ENCODE data around the gene HYAL1. TPM values are rescaled to one million over a fixed set of nuclear protein-coding genes. Genes with fewer than 3 reads are reported as not detected.

Gene HYAL1
- total RNA-seq, 1 donor from 2014 or later = 0.22 TPM

DNA sequence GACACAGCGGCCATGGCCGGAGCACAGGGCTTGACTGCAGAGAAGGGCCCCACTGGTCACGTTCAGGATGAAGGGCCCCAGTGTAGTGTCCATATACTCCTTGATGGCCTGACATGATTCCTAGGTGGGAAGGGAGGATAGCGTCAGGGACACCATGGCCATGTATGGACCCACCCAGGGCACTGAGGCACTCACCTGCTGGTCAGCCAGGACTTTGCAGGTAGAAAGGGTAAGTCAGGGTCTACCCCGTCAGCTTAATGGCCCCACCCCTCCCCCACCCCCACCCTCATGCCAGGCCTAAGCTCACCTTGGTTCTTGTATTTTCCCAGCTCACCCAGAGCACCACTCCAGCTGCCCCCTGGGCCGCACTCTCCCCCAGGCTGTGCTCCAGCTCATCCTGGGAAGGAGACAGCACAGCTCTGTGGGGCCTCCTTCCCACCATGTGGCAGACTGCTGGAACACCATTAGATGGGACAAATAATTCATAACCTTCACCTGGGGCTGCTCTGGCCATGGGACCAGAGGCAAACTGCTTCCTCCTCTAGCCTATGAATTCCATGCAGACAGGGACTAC lies 2.6 kb downstream of the HYAL1 start:
- H3K36me3 Mint-ChIP-seq (ENCODE audit: low read depth) = no peaks in the 10 kb centered on the region
- TF ChIP-seq, protein P1, sequence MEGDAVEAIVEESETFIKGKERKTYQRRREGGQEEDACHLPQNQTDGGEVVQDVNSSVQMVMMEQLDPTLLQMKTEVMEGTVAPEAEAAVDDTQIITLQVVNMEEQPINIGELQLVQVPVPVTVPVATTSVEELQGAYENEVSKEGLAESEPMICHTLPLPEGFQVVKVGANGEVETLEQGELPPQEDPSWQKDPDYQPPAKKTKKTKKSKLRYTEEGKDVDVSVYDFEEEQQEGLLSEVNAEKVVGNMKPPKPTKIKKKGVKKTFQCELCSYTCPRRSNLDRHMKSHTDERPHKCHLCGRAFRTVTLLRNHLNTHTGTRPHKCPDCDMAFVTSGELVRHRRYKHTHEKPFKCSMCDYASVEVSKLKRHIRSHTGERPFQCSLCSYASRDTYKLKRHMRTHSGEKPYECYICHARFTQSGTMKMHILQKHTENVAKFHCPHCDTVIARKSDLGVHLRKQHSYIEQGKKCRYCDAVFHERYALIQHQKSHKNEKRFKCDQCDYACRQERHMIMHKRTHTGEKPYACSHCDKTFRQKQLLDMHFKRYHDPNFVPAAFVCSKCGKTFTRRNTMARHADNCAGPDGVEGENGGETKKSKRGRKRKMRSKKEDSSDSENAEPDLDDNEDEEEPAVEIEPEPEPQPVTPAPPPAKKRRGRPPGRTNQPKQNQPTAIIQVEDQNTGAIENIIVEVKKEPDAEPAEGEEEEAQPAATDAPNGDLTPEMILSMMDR (IDR thresholded peaks at IDR 0.05) = no peak
- peaks cover 24% of the 10 kb centered on the region for H3K4me1 Mint-ChIP-seq (ENCODE audit: low read depth)
- no peaks in the 10 kb centered on the region for H3K27me3 Mint-ChIP-seq (ENCODE audit: low read depth)
- no peak for DNase-seq (ENCODE audit: low spot score)
- no peaks in the 10 kb centered on the region for H3K9me3 Mint-ChIP-seq (ENCODE audit: low read depth)
- H3K4me3 Mint-ChIP-seq (ENCODE audit: unreplicated experiment) = peak overlapping the region; percentile 98
- peak overlapping the region; percentile 97 for H3K27ac Mint-ChIP-seq (ENCODE audit: unreplicated experiment)

DNA sequence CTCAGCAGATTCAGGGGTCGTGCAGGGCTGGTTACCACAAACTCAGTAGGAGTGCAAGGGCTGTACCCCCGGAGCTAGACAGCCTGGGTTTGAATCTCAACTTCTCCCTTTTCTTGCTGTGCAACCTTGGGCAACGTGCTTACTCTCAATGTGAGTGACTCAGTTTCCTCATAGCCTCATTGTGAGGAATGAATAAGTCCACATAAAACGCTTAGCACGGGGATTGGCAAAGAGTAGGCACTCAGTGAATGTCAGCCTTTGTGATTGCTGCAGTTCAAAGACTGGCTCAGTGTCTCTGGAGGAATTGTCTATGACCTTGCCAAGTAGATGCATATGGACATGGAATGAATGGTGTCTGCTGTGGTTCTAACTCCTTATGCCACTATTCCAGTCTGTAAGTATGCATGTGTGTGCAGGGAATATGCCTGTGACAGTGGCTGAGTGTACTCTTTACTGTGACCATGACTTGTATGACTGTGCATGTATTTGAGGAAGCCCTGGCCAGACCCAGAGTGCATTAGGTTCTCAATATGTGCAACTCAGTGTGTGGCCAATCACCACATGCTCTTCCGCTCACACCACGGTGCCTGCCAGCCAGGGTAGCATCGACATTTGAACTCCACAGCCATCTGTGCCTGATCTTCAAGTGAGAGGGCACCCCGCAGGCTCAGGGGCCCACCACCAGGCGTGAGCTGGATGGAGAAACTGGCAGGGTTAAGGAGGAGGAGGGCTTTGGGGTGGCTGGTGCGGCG lies 3.3 kb downstream of the HYAL1 start:
- peak overlapping the region; percentile 97 for H3K27ac Mint-ChIP-seq (ENCODE audit: unreplicated experiment)
- H3K4me3 Mint-ChIP-seq (ENCODE audit: unreplicated experiment) = peak overlapping the region; percentile 98
- H3K36me3 Mint-ChIP-seq (ENCODE audit: low read depth) = no peaks in the 10 kb centered on the region
- DNase-seq (ENCODE audit: low spot score) = no peak
- no peaks in the 10 kb centered on the region for H3K9me3 Mint-ChIP-seq (ENCODE audit: low read depth)
- TF ChIP-seq, protein P1 (IDR thresholded peaks at IDR 0.05) = no peak
- peaks cover 24% of the 10 kb centered on the region for H3K4me1 Mint-ChIP-seq (ENCODE audit: low read depth)
- no peaks in the 10 kb centered on the region for H3K27me3 Mint-ChIP-seq (ENCODE audit: low read depth)

DNA sequence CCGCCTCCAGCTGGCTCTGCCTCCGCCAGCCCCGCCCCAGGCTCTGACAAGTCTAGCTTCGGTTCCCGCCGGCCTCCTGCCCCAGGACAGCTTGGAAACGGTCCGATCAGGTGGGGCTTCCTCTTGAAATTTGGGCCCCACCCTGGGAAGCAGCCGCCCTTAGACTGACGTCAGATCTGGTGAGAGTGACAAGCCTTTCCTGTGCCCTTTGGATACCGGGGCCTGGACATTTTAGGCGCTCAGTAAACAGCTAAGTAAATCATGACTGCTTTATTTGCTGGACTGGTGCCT lies 3.8 kb downstream of the HYAL1 start:
- Mint-ChIP-seq H3K9me3 (ENCODE audit: low read depth) (no peaks in the 10 kb centered on the region), H3K27me3 (ENCODE audit: low read depth) (no peaks in the 10 kb centered on the region), H3K36me3 (ENCODE audit: low read depth) (no peaks in the 10 kb centered on the region), H3K4me1 (ENCODE audit: low read depth) (peaks cover 24% of the 10 kb centered on the region), H3K4me3 (ENCODE audit: unreplicated experiment) (peak overlapping the region; percentile 98), H3K27ac (ENCODE audit: unreplicated experiment) (peak overlapping the region; percentile 97)
- TF ChIP-seq, protein P1 (IDR thresholded peaks at IDR 0.05) = no peak
- no peak for DNase-seq (ENCODE audit: low spot score)

DNA sequence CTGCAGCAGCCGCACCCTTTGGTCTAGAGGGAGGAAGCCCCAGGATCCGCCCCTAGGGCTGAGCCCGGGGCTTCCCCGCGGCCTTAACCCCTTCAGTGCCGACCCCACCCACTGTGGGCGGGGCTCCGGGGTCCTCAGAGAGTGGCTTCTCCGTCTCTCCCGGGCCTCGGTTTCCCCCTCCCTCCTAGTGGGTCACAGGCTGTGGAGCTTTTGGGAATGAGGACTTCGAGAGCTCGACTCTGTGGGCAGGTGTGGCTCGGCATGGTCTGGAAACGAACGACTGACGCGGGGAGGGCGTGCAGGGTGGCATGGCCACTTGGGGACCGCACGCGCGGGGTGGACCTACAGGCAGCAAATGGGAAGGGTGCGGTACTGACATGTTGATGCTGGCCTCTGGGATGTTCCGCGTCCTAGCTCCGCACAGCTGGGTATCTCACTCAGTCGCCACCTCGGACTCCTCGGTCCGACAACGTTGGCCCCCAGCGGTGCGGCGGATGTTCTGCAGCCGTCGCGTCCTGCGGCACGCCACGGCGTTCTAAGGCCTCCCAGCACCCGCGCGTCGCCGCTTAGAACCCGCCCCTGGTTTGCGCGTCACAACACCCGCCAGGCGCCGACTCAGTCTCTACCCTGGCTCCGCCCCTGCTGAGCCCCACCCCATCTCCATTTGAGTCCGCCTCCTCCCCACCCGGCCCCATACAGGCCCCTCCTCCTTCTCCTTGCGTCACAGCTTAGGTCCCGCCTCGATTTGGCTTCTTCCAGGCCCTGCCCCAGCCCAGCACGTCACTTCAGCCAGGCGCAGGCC lies 4.3 kb downstream of the HYAL1 start, which contains the start of the genes HYAL3 and NAA80:
Gene HYAL3, minus strand, starts transcription at position 570 of the 802 bp plus-strand sequence. CDS start 3,803 bp downstream, outside the sequence.
Gene NAA80, minus strand, starts transcription at position 570 of the 802 bp plus-strand sequence. CDS start 1,942 bp downstream, outside the sequence.
- Mint-ChIP-seq H3K27ac (ENCODE audit: unreplicated experiment) (peak within 1 kb of the TSS; percentile 97), H3K4me3 (ENCODE audit: unreplicated experiment) (peak within 1 kb of the TSS; percentile 98), H3K4me1 (ENCODE audit: low read depth) (peaks cover 24% of the 10 kb centered on the region), H3K27me3 (ENCODE audit: low read depth) (no peaks in the 10 kb centered on the region), H3K36me3 (ENCODE audit: low read depth) (no peaks in the 10 kb centered on the region), H3K9me3 (ENCODE audit: low read depth) (no peaks in the 10 kb centered on the region)
- DNase-seq (ENCODE audit: low spot score) = peak; percentile 99
- TF ChIP-seq, protein P1 (IDR thresholded peaks at IDR 0.05) = peak; percentile 65

All from chondrocyte (in vitro differentiated cells).